CD4-positive, alpha-beta memory T cell (primary cell): ENCODE data around the gene ASTN2. TPM values are rescaled to one million over a fixed set of nuclear protein-coding genes. Genes with fewer than 3 reads are reported as not detected.

Source experiments
- CTCF ChIA-PET: fragments of 350-600 bp; sonication (Branson Sonifier 250); formaldehyde crosslinking; loops from one replicate; lab custom pipeline; 2021; ENCODE audit warnings: inconsistent platforms; ENCODE audit not compliant: partially characterized antibody; lab: Charles Lee
- POLR2A ChIA-PET: fragments of 350-600 bp; sonication (Branson Sonifier 250); formaldehyde crosslinking; loops from one replicate; lab custom pipeline; 2021; ENCODE audit not compliant: partially characterized antibody; lab: Charles Lee
- DNase-seq, 5 donors: peaks; one replicate each; pipeline versions ENCODE4 v3.0.0 to v3.0.0-alpha.2; 2020 to 2022; ENCODE audit warnings: mixed read lengths in 1 of 5
- H3K27ac ChIP-seq: one replicate; pipeline ENCODE4 v1.7.0; 2013; ENCODE audit warnings: low read depth, low read length
- H3K27me3 ChIP-seq: 2 replicates; pipeline ENCODE4 v1.7.0; 2013; ENCODE audit warnings: mild to moderate bottlenecking, low read length, moderate library complexity; ENCODE audit not compliant: insufficient read depth
- H3K36me3 ChIP-seq: 2 replicates; pipeline ENCODE4 v1.7.0; 2013; ENCODE audit warnings: mild to moderate bottlenecking, low read length, moderate library complexity; ENCODE audit not compliant: insufficient read depth
- H3K4me1 ChIP-seq: 2 replicates; pipeline ENCODE4 v1.7.0; 2013; ENCODE audit warnings: mild to moderate bottlenecking, low read length, moderate library complexity; ENCODE audit not compliant: insufficient read depth
- H3K4me3 ChIP-seq, 2 donors: one replicate each; pipeline ENCODE4 v1.7.0; 2013; ENCODE audit warnings: low read length in 2 of 2, mild to moderate bottlenecking in 1 of 2
- H3K9me3 ChIP-seq, 2 donors: one replicate each; pipeline ENCODE4 v1.7.0; 2013; ENCODE audit warnings: low read length in 2 of 2, control low read depth in 1 of 2; ENCODE audit not compliant: control insufficient read depth in 1 of 2
- H3K27ac Mint-ChIP-seq, 7 donors: one replicate each; pipeline ENCODE4 v1.8.0; 2020 to 2021; ENCODE audit warnings: mixed read lengths in 7 of 7, mild to moderate bottlenecking in 6 of 7, inconsistent platforms in 3 of 7, moderate library complexity in 3 of 7
- H3K27me3 Mint-ChIP-seq, 2 donors: one replicate each; pipeline ENCODE4 v1.8.0; 2020 to 2021; ENCODE audit warnings: mixed read lengths in 2 of 2
- H3K36me3 Mint-ChIP-seq, 2 donors: one replicate each; pipeline ENCODE4 v1.8.0; 2020 to 2021; ENCODE audit warnings: mixed read lengths in 2 of 2, inconsistent platforms in 1 of 2, mild to moderate bottlenecking in 1 of 2
- H3K4me1 Mint-ChIP-seq, 4 donors: one replicate each; pipeline ENCODE4 v1.8.0; 2020 to 2021; ENCODE audit warnings: mixed read lengths in 4 of 4, mild to moderate bottlenecking in 1 of 4
- H3K4me3 Mint-ChIP-seq, 8 donors: one replicate each; pipeline ENCODE4 v1.8.0; 2020 to 2021; ENCODE audit warnings: mixed read lengths in 8 of 8, mild to moderate bottlenecking in 7 of 8, moderate library complexity in 6 of 8, inconsistent platforms in 3 of 8
- H3K9me3 Mint-ChIP-seq, 8 donors: one replicate each; pipeline ENCODE4 v1.8.0; 2020 to 2021; ENCODE audit warnings: mixed read lengths in 8 of 8, mild to moderate bottlenecking in 5 of 8, inconsistent platforms in 3 of 8, moderate library complexity in 1 of 8
- intact Hi-C: fragments of 100-400 bp; cut with micrococcal nuclease; formaldehyde crosslinking; loops from one replicate; pipeline ENCODE4 v1.15.1; 2023
- polyA plus RNA-seq, 2 donors: library from polyadenylated mRNA; unstranded; fragments of 300-500 nt; fragmentation: Illumina TruSeq; gene quantifications; one replicate each; pipeline ENCODE4 v1.2.3, GENCODE V29; 2021
- total RNA-seq, 2 experiments: library from RNA; stranded (reverse); gene quantifications; one replicate each; pipeline ENCODE4 v1.2.3, GENCODE V29; 2021

The ASTN2 gene
- total and polyA plus RNA-seq, 4 experiments from 2014 or later, result 2.7 to 5.9 (median 4.8) TPM

DNA sequence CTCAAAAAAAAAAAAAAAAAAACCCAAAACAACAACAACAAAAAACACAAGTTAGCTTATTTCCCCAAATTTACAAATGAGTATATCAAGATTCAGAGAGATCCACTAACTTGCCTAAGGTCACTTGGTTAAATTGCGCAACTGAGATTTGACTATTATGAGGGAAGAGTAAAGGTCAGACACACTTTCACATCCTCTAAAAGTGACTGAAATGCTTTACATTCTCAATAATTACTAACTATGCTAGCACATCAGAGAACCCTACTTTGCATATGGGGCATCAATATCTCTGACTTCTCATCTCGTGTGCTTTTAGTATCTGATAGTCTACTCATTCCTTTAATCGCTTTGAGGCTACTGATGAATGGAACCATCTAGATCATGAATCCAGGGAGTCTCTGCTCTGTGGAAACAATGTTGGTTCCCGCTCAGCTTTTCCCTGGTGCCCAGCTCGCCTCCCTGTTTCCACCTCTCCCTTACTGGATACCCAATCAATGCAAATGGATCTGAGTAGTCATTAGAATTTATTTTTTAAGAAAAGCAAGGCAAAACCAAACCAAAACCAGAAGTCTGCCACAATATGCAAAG lies 909.9 kb downstream of the ASTN2 start:
- Histone ChIP-seq H3K27ac (no peak overlapping the region), H3K4me1 (no peaks in the 10 kb centered on the region), H3K9me3 (no peaks in the 10 kb centered on the region), H3K4me3 (no peak overlapping the region), H3K27me3 (no peaks in the 10 kb centered on the region), H3K36me3 (no peaks in the 10 kb centered on the region)
- Mint-ChIP-seq H3K27ac (no peak overlapping the region), H3K4me3 (no peak overlapping the region), H3K27me3 (peaks cover 0 to 2% of the 10 kb centered on the region in 2 donors), H3K9me3 (peaks cover 0 to 14% (median 10%) of the 10 kb centered on the region in 8 donors), H3K4me1 (no peaks in the 10 kb centered on the region), H3K36me3 (no peaks in the 10 kb centered on the region)
- DNase-seq, result no peak
- ChIA-PET POLR2A (no interaction called here), CTCF (no interaction called here)
- intact Hi-C loops, result no loop called here

DNA sequence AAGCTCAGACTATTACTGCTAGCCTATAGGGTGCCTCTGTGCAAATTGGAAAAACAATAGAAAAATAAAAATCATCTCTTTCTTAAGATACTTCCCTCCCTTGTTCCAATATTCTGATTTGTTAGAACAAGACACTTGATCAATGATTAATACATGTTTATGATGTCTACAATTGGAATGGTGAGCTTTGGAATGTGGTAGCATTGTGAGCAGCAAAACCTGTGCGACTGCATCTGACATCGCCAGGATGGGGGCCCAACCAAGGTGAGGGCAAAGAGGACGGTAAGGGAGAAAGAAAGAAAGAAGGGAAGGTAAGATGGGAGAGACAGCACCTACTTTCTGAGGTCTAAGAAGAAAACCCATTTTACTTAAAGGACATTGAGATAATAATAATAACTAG lies 910.8 kb downstream of the ASTN2 start:
- ChIA-PET POLR2A (no interaction called here), CTCF (interaction anchor here (1.7 kb wide), 1 partner anchor 9 kb away, joined by 10 read pairs; no protein-coding TSS in a partner anchor)
- H3K4me3 Mint-ChIP-seq, result no peak overlapping the region
- intact Hi-C loops, result no loop called here
- H3K27ac Mint-ChIP-seq, result no peak overlapping the region
- Histone ChIP-seq H3K9me3 (no peaks in the 10 kb centered on the region), H3K36me3 (no peaks in the 10 kb centered on the region), H3K4me3 (no peak overlapping the region), H3K4me1 (no peaks in the 10 kb centered on the region), H3K27me3 (no peaks in the 10 kb centered on the region), H3K27ac (no peak overlapping the region)
- peaks cover 0 to 2% of the 10 kb centered on the region in 2 donors for H3K27me3 Mint-ChIP-seq
- no peaks in the 10 kb centered on the region for H3K4me1 Mint-ChIP-seq
- H3K9me3 Mint-ChIP-seq, result peaks cover 0 to 11% (median 7%) of the 10 kb centered on the region in 8 donors
- no peak for DNase-seq
- H3K36me3 Mint-ChIP-seq, result no peaks in the 10 kb centered on the region

DNA sequence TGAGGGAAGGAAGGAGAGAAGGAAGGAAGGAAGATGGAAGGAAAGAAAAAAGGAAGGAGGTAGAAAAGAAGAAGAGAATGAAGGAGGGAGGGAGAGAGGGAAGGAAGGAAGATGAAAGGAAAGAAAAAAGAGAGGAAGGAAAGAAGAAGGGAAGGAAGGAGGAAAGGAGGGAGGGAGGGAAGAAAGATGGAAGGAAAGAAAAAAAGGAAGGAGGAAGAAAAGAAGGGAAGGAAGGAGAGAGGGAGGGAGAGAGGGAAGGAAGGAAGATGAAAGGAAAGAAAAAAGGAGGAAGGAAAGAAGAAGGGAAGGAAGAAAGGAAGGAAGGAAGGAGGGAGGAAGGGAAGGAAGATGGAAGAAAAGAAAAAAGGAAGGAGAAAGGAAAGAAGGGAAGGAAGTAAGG lies 912.1 kb downstream of the ASTN2 start:
- intact Hi-C loops, result no loop called here
- no peaks in the 10 kb centered on the region for H3K36me3 ChIP-seq
- peaks cover 0 to 2% of the 10 kb centered on the region in 2 donors for H3K27me3 Mint-ChIP-seq
- H3K4me1 Mint-ChIP-seq, result no peaks in the 10 kb centered on the region
- H3K9me3 ChIP-seq, result no peaks in the 10 kb centered on the region
- H3K27me3 ChIP-seq, result no peaks in the 10 kb centered on the region
- H3K36me3 Mint-ChIP-seq, result no peaks in the 10 kb centered on the region
- ChIA-PET POLR2A (no interaction called here), CTCF (interaction anchor here (1.7 kb wide), 1 partner anchor 8 kb away, joined by 10 read pairs; no protein-coding TSS in a partner anchor)
- peaks cover 0 to 8% (median 5%) of the 10 kb centered on the region in 8 donors for H3K9me3 Mint-ChIP-seq
- no peak overlapping the region for H3K4me3 Mint-ChIP-seq
- H3K4me1 ChIP-seq, result no peaks in the 10 kb centered on the region
- no peak overlapping the region for H3K4me3 ChIP-seq
- no peak overlapping the region for H3K27ac ChIP-seq
- no peak overlapping the region for H3K27ac Mint-ChIP-seq
- DNase-seq, result no peak

DNA sequence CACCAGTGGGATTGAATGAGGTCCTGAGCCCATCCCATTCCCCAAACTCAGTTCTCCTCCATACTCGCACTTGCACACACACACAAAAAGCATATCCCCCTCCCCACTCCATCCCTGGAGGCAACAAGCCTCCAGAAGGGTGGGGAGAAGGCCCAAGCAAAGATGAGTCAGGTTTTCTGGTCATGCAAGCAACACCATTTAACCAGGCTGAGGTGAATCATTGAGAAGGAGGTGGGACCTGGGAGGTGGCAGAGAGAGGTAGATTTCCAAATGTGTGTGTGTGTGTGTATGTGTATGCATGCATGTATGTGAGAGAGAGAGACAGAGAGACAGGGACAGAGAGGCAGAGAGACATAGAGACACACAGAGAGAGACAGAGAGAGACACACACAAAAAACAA lies 913.0 kb downstream of the ASTN2 start:
- Histone ChIP-seq H3K27me3 (no peaks in the 10 kb centered on the region), H3K4me3 (no peak overlapping the region), H3K27ac (no peak overlapping the region), H3K9me3 (no peaks in the 10 kb centered on the region), H3K4me1 (no peaks in the 10 kb centered on the region), H3K36me3 (no peaks in the 10 kb centered on the region)
- Mint-ChIP-seq H3K27me3 (peaks cover 0 to 2% of the 10 kb centered on the region in 2 donors), H3K9me3 (peaks cover 0 to 8% (median 4%) of the 10 kb centered on the region in 8 donors), H3K4me3 (no peak overlapping the region), H3K27ac (peak overlapping the region in 1 of 7 donors; percentile 44), H3K4me1 (no peaks in the 10 kb centered on the region), H3K36me3 (no peaks in the 10 kb centered on the region)
- ChIA-PET POLR2A (no interaction called here), CTCF (no interaction called here)
- intact Hi-C loops, result no loop called here
- DNase-seq, result no peak

DNA sequence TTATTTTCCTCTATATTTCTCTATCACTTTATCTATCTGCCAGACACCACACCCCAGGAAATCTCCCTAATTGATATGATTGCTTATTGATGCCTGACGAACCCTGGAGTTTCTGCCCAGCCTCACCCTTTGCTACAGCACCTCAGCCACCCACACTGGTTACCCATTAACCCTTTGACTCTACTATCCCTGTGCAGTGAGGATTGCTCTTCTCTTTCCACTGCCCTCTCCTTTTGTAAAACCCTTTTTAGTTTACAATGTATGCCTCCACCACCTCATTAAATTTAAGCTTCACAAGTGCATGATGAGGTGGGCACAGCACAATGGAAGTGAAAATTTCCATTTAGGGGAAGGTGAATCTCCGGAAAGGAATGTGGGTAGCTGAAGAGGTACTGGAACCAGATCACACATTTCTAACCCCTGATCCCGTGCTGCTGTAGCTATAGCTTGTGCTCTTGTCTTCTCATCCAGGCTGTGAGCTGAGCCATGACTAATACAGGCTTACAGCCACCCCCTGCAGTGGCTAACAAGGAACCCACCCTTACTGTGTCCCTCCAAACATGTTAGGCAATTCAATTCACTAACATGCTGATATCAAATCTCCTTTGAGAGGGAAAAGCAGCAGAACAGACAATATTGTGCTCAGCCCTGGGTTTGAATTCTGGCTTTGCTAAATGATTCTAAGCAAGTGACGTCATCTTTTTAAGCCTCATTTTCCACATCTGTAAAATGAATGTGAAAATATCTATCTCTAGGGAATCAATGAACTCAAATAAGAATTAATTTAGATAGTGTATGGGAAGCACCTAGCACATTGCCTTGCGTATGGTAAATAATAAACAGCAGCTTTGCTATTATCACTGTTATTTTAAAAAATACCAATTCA lies 914.6 kb downstream of the ASTN2 start:
- Mint-ChIP-seq H3K4me3 (no peak overlapping the region), H3K27ac (no peak overlapping the region), H3K27me3 (peaks cover 0 to 2% of the 10 kb centered on the region in 2 donors), H3K4me1 (no peaks in the 10 kb centered on the region), H3K36me3 (no peaks in the 10 kb centered on the region), H3K9me3 (peaks cover 0 to 6% (median 4%) of the 10 kb centered on the region in 8 donors)
- Histone ChIP-seq H3K4me3 (no peak overlapping the region), H3K27ac (no peak overlapping the region), H3K4me1 (no peaks in the 10 kb centered on the region), H3K27me3 (no peaks in the 10 kb centered on the region), H3K9me3 (no peaks in the 10 kb centered on the region), H3K36me3 (no peaks in the 10 kb centered on the region)
- no peak for DNase-seq
- CTCF ChIA-PET, result no interaction called here
- POLR2A ChIA-PET, result no interaction called here
- intact Hi-C loops, result loop anchor here (10.0 kb wide), 1 partner anchor 165 kb away; no protein-coding TSS in a partner anchor

DNA sequence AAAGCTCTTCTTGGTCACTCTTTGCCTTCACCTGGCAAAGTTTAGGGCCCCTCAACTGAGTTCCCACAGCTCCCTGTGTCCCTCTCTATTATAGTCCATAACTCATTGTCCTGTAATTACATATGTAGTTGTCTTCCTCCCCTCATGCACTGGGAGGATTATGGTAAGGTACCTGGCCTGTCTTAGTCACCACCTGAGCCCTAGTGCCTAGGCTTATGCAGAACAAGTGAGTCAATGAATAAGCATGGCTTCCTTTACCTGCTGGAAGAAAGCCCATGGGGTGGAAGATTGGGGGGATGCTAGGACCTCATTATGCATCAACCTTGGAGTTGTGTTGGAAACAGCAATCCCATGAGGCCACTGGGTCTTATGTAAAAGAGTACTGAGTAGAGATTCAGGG lies 915.4 kb downstream of the ASTN2 start:
- Mint-ChIP-seq H3K27me3 (peaks cover 0 to 2% of the 10 kb centered on the region in 2 donors), H3K4me3 (no peak overlapping the region), H3K27ac (no peak overlapping the region), H3K36me3 (no peaks in the 10 kb centered on the region), H3K9me3 (peaks cover 0 to 6% (median 4%) of the 10 kb centered on the region in 8 donors), H3K4me1 (no peaks in the 10 kb centered on the region)
- Histone ChIP-seq H3K9me3 (no peaks in the 10 kb centered on the region), H3K27me3 (no peaks in the 10 kb centered on the region), H3K36me3 (no peaks in the 10 kb centered on the region), H3K27ac (no peak overlapping the region), H3K4me3 (no peak overlapping the region), H3K4me1 (no peaks in the 10 kb centered on the region)
- ChIA-PET POLR2A (no interaction called here), CTCF (no interaction called here)
- intact Hi-C loops, result loop anchor here (10.0 kb wide), 1 partner anchor 165 kb away; no protein-coding TSS in a partner anchor
- DNase-seq, result no peak
